ENCODE data around the gene GPR31.

Gene GPR31

DNA sequence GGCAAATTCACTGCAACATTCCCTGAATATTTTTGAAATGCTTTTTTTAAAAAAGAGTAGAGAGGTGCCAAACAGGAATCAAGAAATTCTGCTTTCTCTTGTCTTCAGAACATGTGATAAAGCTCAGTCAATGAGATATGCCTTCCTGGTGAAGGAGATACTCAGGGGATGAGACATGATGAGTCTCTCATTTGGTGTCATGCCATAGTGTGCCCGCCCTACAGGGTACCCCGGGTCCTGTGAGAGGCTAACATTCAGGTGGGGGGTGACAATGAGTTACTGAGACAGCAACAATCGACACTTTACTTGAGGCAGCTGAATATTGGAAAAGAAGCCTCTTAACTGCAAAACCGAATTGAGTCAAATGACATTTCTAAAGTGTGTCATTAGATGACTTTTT lies 28.2 kb downstream of the GPR31 start:
- no peak for DNase-seq (ENCODE audit: low read depth, low spot score)
- in situ Hi-C loops (cut with HindIII; ENCODE audit: low sequenced_read_pairs), result no loop called here
- H3K4me3 ChIP-seq (ENCODE audit: low read depth, low read length), result no peak overlapping the region
- TF ChIP-seq, protein P1, sequence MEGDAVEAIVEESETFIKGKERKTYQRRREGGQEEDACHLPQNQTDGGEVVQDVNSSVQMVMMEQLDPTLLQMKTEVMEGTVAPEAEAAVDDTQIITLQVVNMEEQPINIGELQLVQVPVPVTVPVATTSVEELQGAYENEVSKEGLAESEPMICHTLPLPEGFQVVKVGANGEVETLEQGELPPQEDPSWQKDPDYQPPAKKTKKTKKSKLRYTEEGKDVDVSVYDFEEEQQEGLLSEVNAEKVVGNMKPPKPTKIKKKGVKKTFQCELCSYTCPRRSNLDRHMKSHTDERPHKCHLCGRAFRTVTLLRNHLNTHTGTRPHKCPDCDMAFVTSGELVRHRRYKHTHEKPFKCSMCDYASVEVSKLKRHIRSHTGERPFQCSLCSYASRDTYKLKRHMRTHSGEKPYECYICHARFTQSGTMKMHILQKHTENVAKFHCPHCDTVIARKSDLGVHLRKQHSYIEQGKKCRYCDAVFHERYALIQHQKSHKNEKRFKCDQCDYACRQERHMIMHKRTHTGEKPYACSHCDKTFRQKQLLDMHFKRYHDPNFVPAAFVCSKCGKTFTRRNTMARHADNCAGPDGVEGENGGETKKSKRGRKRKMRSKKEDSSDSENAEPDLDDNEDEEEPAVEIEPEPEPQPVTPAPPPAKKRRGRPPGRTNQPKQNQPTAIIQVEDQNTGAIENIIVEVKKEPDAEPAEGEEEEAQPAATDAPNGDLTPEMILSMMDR (IDR thresholded peaks at IDR 0.05; ENCODE audit: low read depth, low read length), result no peak

DNA sequence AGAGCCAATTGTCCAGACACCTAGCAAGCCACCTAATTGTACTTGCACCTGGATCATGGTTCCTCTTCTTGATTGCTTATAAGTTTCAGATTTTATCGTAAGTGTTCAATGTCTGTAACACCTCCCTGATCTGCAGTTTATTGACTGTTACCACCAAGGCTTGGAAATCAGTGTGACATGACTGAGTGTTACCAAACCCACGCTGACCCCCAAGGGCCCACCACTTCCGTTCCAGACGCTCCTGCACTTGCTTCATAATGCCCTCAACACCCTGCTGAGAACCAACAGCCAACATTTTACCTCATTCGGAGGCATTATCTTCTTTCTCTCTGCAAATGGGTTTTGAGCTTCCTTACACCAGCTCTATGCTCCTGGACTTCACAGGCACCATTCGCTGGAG lies 28.6 kb downstream of the GPR31 start:
- no peak for DNase-seq (ENCODE audit: low read depth, low spot score)
- in situ Hi-C loops (cut with HindIII; ENCODE audit: low sequenced_read_pairs), result no loop called here
- TF ChIP-seq, protein P1 (IDR thresholded peaks at IDR 0.05; ENCODE audit: low read depth, low read length), result no peak
- no peak overlapping the region for H3K4me3 ChIP-seq (ENCODE audit: low read depth, low read length)

DNA sequence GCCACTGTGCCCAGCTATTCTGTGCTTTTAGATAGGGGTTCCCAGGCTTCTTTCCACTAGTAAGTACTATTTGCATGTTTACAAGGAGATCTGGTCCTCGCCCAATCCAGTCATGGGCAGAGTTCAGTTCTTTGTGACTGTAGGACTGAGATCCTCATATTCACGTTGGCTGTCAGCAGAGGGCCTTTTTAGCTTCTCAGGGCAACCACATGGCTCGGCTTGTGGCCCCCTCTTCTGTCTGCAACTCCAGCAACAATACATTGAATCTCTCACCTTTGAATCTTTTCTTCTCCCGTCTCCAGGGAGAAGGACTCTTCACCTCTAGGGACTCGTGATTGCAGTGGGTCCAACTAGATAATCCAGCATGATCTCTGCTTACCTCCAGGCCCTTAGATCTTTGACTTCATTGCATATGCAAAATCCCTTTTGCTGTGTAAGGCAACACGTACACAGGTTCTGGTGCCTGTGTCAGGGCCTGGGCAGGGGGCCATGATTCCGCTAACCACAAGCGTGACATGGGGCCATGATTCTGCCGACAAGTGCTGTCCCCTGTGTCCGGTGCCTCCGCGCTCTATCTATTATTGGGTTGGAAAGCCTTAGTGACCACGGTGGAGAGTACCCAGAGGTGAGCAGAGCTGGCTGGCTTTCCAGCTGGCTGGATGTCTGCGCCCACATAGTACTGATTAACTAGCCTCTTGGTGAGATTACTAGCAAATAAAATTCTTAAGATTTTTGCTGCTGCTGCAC lies 29.8 kb downstream of the GPR31 start:
- no peak for DNase-seq (ENCODE audit: low read depth, low spot score)
- in situ Hi-C loops (cut with HindIII; ENCODE audit: low sequenced_read_pairs), result no loop called here
- H3K4me3 ChIP-seq (ENCODE audit: low read depth, low read length), result no peak overlapping the region
- TF ChIP-seq, protein P1 (IDR thresholded peaks at IDR 0.05; ENCODE audit: low read depth, low read length), result no peak

DNA sequence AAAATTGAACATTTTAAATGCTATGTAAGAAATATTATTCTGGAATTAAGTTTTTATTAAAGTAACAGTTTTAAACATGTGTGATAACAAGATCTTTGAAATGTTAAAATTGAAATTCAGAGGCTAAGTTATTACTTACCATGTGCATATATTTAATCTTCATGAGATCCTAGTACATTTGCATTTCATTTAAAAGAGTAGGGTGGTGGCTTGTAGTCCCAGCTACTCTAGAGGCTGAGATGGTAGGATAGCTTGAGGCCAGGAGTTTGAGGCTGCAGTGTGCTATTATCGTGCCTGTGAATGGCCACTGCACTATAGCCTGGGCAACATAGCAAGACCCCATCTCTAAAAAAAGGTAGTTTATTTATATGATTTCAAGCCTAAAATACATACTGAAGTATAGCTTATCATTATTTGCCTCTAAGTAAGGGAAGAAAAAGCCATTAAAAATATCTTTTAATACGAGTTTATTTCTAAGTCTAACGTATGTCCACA lies 31.9 kb downstream of the GPR31 start:
- DNase-seq (ENCODE audit: low read depth, low spot score), result no peak
- in situ Hi-C loops (cut with HindIII; ENCODE audit: low sequenced_read_pairs), result no loop called here
- TF ChIP-seq, protein P1 (IDR thresholded peaks at IDR 0.05; ENCODE audit: low read depth, low read length), result no peak
- H3K4me3 ChIP-seq (ENCODE audit: low read depth, low read length), result no peak overlapping the region

DNA sequence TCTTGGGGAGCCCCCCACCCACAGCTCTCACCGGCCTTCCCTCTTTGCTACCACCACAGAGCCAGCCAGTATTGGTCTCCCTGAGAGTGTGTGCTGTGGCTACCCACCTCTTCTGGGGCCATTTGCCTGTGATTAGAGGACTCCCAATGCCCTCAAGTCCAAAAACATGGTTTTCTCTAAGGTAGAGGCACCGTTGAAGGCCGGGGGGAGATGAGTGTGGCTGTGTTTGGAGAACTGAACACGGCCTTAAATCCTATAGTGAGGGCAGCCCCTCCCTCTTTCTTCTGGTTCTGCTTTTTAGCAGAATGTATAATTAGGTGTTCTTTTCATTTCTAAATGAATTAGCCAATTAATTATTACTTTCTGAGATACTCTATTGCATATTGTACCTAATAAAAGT lies 32.4 kb downstream of the GPR31 start:
- H3K4me3 ChIP-seq (ENCODE audit: low read depth, low read length), result no peak overlapping the region
- TF ChIP-seq, protein P1 (IDR thresholded peaks at IDR 0.05; ENCODE audit: low read depth, low read length), result no peak
- DNase-seq (ENCODE audit: low read depth, low spot score), result no peak

DNA sequence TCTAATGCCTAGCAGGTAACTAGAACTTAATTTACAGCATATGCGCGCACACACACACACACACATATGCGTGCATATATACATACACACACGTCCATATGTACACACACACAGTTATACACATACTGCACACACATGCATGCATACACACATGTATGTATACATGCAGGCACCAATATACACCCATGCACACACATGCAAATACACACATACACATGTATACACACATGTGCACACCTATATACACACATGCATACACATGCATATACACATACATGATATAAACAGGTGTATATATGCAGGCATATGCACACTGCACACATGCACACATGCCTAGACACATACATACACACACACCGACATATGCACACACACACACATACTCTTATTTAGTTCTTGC lies 33.0 kb downstream of the GPR31 start:
- no peak overlapping the region for H3K4me3 ChIP-seq (ENCODE audit: low read depth, low read length)
- in situ Hi-C loops (cut with HindIII; ENCODE audit: low sequenced_read_pairs), result no loop called here
- TF ChIP-seq, protein P1 (IDR thresholded peaks at IDR 0.05; ENCODE audit: low read depth, low read length), result no peak

More for the DNA sequence above, 32.4 kb downstream of the GPR31 start:
- in situ Hi-C loops (cut with HindIII; ENCODE audit: low sequenced_read_pairs), result no loop called here

More for the DNA sequence above, 33.0 kb downstream of the GPR31 start:
- no peak for DNase-seq (ENCODE audit: low read depth, low spot score)
